ENCODE data around the gene SEMA3B. TPM values are rescaled to one million over a fixed set of nuclear protein-coding genes. Genes with fewer than 3 reads are reported as not detected.

The SEMA3B gene
- total and polyA plus RNA-seq, 9 of the 15 experiments (the other 6 are each of a cell fraction or from before 2014, with no cell fraction given) = 0.03 to 1.8 (median 0.55) TPM; not detected in 1

- Histone ChIP-seq H3K27me3 (ENCODE audit: control insufficient read depth in 2 of 2, insufficient read depth in 2 of 2, low read length in 2 of 2) (no peaks in the 10 kb centered on the region), H3K79me2 (ENCODE audit: control insufficient read depth, insufficient read depth, low read length) (no peaks in the 10 kb centered on the region), H3K36me3 (ENCODE audit: control insufficient read depth, insufficient read depth, low read length) (no peaks in the 10 kb centered on the region), H3K4me2 (ENCODE audit: insufficient read depth, low read length) (no peak overlapping the region), H3K4me1 (replicated peaks in 1 of 2; ENCODE audit: control insufficient read depth in 2 of 2, insufficient read depth in 2 of 2, low read length in 2 of 2) (peaks cover 4 to 72% of the 10 kb centered on the region in 2 experiments; a peak in 3 of 5 replicates), H3K9ac (ENCODE audit: insufficient read depth in 1 of 2, low read depth in 2 of 2, low read length in 2 of 2) (peak overlapping the region in 1 of 2 experiments; percentile 48; a peak in 1 of 4 replicates), H3K9me3 (replicated peaks; ENCODE audit: control insufficient read depth, insufficient read depth, low read depth, low read length) (no peaks in the 10 kb centered on the region), H3K27ac (ENCODE audit: extremely low read depth, low read depth, low read length) (no peak overlapping the region), H3K4me3 (no peak overlapping the region), H4K20me1 (replicated peaks; ENCODE audit: control insufficient read depth, insufficient read depth, low read length) (no peaks in the 10 kb centered on the region; the same call in 1 of the 2 replicates), H2AFZ (ENCODE audit: low read depth, low read length) (0 out of 2 replicates have a peak overlapping the region, but pooled peaks have one; percentile 31), H3K9me1 (ENCODE audit: control insufficient read depth, insufficient read depth, low read length) (no peaks in the 10 kb centered on the region)
- intact Hi-C loops (cut with micrococcal nuclease) = loop anchor here (5.0 kb wide), 1 partner anchor 149 kb away; no protein-coding TSS in a partner anchor
- 27% methylated on average over 6 of the region's 10 CpGs for WGBS (ENCODE audit: insufficient coverage, low coverage, missing lambda C conversion rate)
- POLR2A ChIA-PET = interaction anchor here (0.6 to 1.3 kb wide), 4 partner anchors 28 to 95 kb away, joined by 3 to 4 read pairs (median 4); partner anchors contain the start of genes GNAI2 and TUSC2
- no peak for DNase-seq (ENCODE audit: extremely low read depth in 1 of 4, low spot score in 3 of 4)
- BruUV-seq (replicated peaks) = no TSS peak
- ATAC-seq = no peak
- CTCF ChIA-PET (ENCODE audit: low intra/inter-chr PET ratio) = interaction anchor here (1.2 to 4.1 kb wide), 2 partner anchors 44 to 77 kb away, joined by 4 to 37 read pairs; no protein-coding TSS in a partner anchor
- no peak for FAIRE-seq
- in situ Hi-C loops (cut with MboI) = loop anchor here (5.0 kb wide), 2 partner anchors 44 to 79 kb away; partner anchors contain the start of gene GNAT1
- TF ChIP-seq NR1H2 (CRISPR knock-in tag; IDR thresholded peaks at IDR 0.05) (no peak), ZSCAN29 (IDR thresholded peaks at IDR 0.05) (no peak), ZNF551 (CRISPR knock-in tag; IDR thresholded peaks at IDR 0.05) (no peak), EP300 (IDR thresholded peaks at IDR 0.05; ENCODE audit: low read length) (peak; percentile 16; the same call in 1 of the 2 replicates), CXXC5 (CRISPR knock-in tag; IDR thresholded peaks at IDR 0.05) (no peak), IRF2 (CRISPR knock-in tag; IDR thresholded peaks at IDR 0.05) (no peak), GATA2 (CRISPR knock-in tag; IDR thresholded peaks at IDR 0.05) (0 out of 2 replicates have a peak, but pooled peaks have one; percentile 8), CTBP1 (IDR thresholded peaks at IDR 0.05; ENCODE audit: borderline replicate concordance) (peak; percentile 23; the same call in 1 of the 2 replicates), ZNF764 (CRISPR knock-in tag; IDR thresholded peaks at IDR 0.05; ENCODE audit: low read depth) (no peak), HMG20B (CRISPR knock-in tag; IDR thresholded peaks at IDR 0.05) (no peak), NR2C2 (CRISPR knock-in tag; IDR thresholded peaks at IDR 0.05) (no peak), NR2C2 (tag; IDR thresholded peaks at IDR 0.05) (peak; percentile 24; the same call in 1 of the 2 replicates), KLF6 (CRISPR knock-in tag; IDR thresholded peaks at IDR 0.05; ENCODE audit: borderline replicate concordance) (no peak), NR0B1 (IDR thresholded peaks at IDR 0.05; ENCODE audit: partially characterized antibody) (no peak), CBX1 (IDR thresholded peaks at IDR 0.05; ENCODE audit: low read depth) (no peak), PKNOX1 (IDR thresholded peaks at IDR 0.05) (no peak), SMARCA4 (IDR thresholded peaks at IDR 0.05) (no peak), ZNF280A (IDR thresholded peaks at IDR 0.05; ENCODE audit: low read depth, partially characterized antibody) (no peak), GABPA (tag; conservative IDR thresholded peaks at IDR 0.05; ENCODE audit: low read depth) (no peak), SNIP1 (IDR thresholded peaks at IDR 0.05; ENCODE audit: low read depth) (no peak)
These were observed 2.5 kb downstream of the SEMA3B start for GRCh38 chr3:50271314-50271936.
